Osteoblast (primary cell): ENCODE results near the gene KIF9. TPM values are rescaled to one million over a fixed set of nuclear protein-coding genes. Genes with fewer than 3 reads are reported as not detected.

Source experiments
- DNase-seq: peaks from one replicate; pipeline ENCODE4 v3.0.0; 2011; ENCODE audit warnings: low spot score, mixed read lengths; ENCODE audit not compliant: insufficient read length; ENCODE audit errors: missing footprints
- H2AFZ ChIP-seq: 2 replicates; pipeline ENCODE4 v1.6.0; 2011; ENCODE audit warnings: mild to moderate bottlenecking, low read length
- H3K27ac ChIP-seq: 2 replicates; pipeline ENCODE4 v1.5.1; 2011; ENCODE audit warnings: mild to moderate bottlenecking, low read depth, low read length, moderate library complexity
- H3K27me3 ChIP-seq: 2 replicates; pipeline ENCODE4 v1.6.0; 2012; ENCODE audit warnings: mild to moderate bottlenecking, control low read depth, inconsistent platforms, low read length, moderate library complexity; ENCODE audit not compliant: insufficient read depth
- H3K36me3 ChIP-seq: 2 replicates; pipeline ENCODE4 v1.5.1; 2011; ENCODE audit warnings: mild to moderate bottlenecking, low read length, control low read depth, moderate library complexity; ENCODE audit not compliant: insufficient read depth
- H3K4me1 ChIP-seq: 2 replicates; pipeline ENCODE4 v1.5.1; 2011; ENCODE audit warnings: mild to moderate bottlenecking, low read length, control low read depth, moderate library complexity; ENCODE audit not compliant: insufficient read depth
- H3K4me2 ChIP-seq: 2 replicates; pipeline ENCODE4 v1.6.0; 2011; ENCODE audit warnings: mild to moderate bottlenecking, low read length; ENCODE audit not compliant: insufficient read depth
- H3K4me3 ChIP-seq: fragments of 200-600 bp; sonication (generic); 3 replicates; pipeline ENCODE4 v1.5.1; 2012; ENCODE audit warnings: mild to moderate bottlenecking, low read length, inconsistent platforms; ENCODE audit not compliant: insufficient read depth
- H3K79me2 ChIP-seq: 2 replicates; pipeline ENCODE4 v1.6.0; 2012; ENCODE audit warnings: mild to moderate bottlenecking, low read length, control low read depth, inconsistent platforms; ENCODE audit not compliant: insufficient read depth
- H3K9me3 ChIP-seq: 2 replicates; pipeline ENCODE4 v1.5.1; 2011; ENCODE audit warnings: low read depth, low read length, control low read depth
- H4K20me1 ChIP-seq: 2 replicates; pipeline ENCODE4 v1.6.0; 2012; ENCODE audit warnings: mild to moderate bottlenecking, low read length, control low read depth; ENCODE audit not compliant: insufficient read depth
- CTCF ChIP-seq: IDR thresholded peaks from 2 replicates; pipeline ENCODE4 v1.5.1; 2011; ENCODE audit warnings: mild to moderate bottlenecking, low read depth, low read length, moderate library complexity; ENCODE audit errors: extremely low read depth
- total RNA-seq: library from RNA; depleted of rRNA; stranded (reverse); fragments of >200 nt; gene quantifications from 2 replicates; pipeline ENCODE4 v1.2.3, GENCODE V29; 2012

The KIF9 gene
- total RNA-seq, 1 donor: 5.1 TPM

GRCh38 chr3:47296562-47297302, 14.1 kb upstream of the KIF9 start:
- H2AFZ ChIP-seq: no peak overlapping the region
- peaks cover 16% of the 10 kb centered on the region for H4K20me1 ChIP-seq
- no peaks in the 10 kb centered on the region for H3K9me3 ChIP-seq
- peaks cover 69% of the 10 kb centered on the region for H3K79me2 ChIP-seq
- H3K36me3 ChIP-seq: no peaks in the 10 kb centered on the region
- H3K4me3 ChIP-seq: no peak overlapping the region
- no peak for DNase-seq
- H3K27ac ChIP-seq: no peak overlapping the region
- TF ChIP-seq CTCF: no peak
- H3K27me3 ChIP-seq: no peaks in the 10 kb centered on the region
- no peak overlapping the region for H3K4me2 ChIP-seq
- no peaks in the 10 kb centered on the region for H3K4me1 ChIP-seq

- H3K4me1 ChIP-seq: no peaks in the 10 kb centered on the region
- no peaks in the 10 kb centered on the region for H3K27me3 ChIP-seq
- H4K20me1 ChIP-seq: peaks cover 20% of the 10 kb centered on the region
- peaks cover 71% of the 10 kb centered on the region for H3K79me2 ChIP-seq
- DNase-seq: no peak
- H3K9me3 ChIP-seq: no peaks in the 10 kb centered on the region
- no peaks in the 10 kb centered on the region for H3K36me3 ChIP-seq
- H3K27ac ChIP-seq: no peak overlapping the region
- H3K4me2 ChIP-seq: no peak overlapping the region
- TF ChIP-seq CTCF: no peak
- H3K4me3 ChIP-seq: no peak overlapping the region
- no peak overlapping the region for H2AFZ ChIP-seq
Observed at GRCh38 chr3:47295976-47296375, 13.4 kb upstream of the KIF9 start.

- no peak overlapping the region for H3K4me2 ChIP-seq
- no peaks in the 10 kb centered on the region for H3K9me3 ChIP-seq
- H3K27ac ChIP-seq: no peak overlapping the region
- H3K4me1 ChIP-seq: no peaks in the 10 kb centered on the region
- H2AFZ ChIP-seq: no peak overlapping the region
- H4K20me1 ChIP-seq: peaks cover 21% of the 10 kb centered on the region
- H3K27me3 ChIP-seq: no peaks in the 10 kb centered on the region
- H3K4me3 ChIP-seq: no peak overlapping the region
- H3K79me2 ChIP-seq: peaks cover 78% of the 10 kb centered on the region
- H3K36me3 ChIP-seq: no peaks in the 10 kb centered on the region
- TF ChIP-seq CTCF: no peak
- no peak for DNase-seq
Observed at GRCh38 chr3:47295322-47295721, 12.7 kb upstream of the KIF9 start.

- peaks cover 85% of the 10 kb centered on the region for H3K79me2 ChIP-seq
- peaks cover 24% of the 10 kb centered on the region for H4K20me1 ChIP-seq
Observed at GRCh38 chr3:47294392-47294791, 11.8 kb upstream of the KIF9 start.

More at GRCh38 chr3:47294392-47294791, 11.8 kb upstream of the KIF9 start:
- no peak for DNase-seq
- Histone ChIP-seq H3K27ac (no peak overlapping the region), H3K4me2 (no peak overlapping the region), H3K27me3 (no peaks in the 10 kb centered on the region), H3K4me1 (no peaks in the 10 kb centered on the region), H3K9me3 (no peaks in the 10 kb centered on the region), H3K4me3 (no peak overlapping the region), H2AFZ (no peak overlapping the region), H3K36me3 (no peaks in the 10 kb centered on the region)
- TF ChIP-seq CTCF: no peak
